Heart left ventricle (tissue), 16 donors: ENCODE data around the gene CHKA. TPM values are rescaled to one million over a fixed set of nuclear protein-coding genes. Genes with fewer than 3 reads are reported as not detected.
A peak's percentile ranks its signal among the peaks of the same experiment; 100 is the strongest.

Experiments
- ATAC-seq, 4 donors: fragments of 200-7000 bp; cut with Tn5 transposase; one replicate each; pipeline ENCODE4 v1.9.1; 2020 to 2022; ENCODE audit warnings: moderate library complexity in 4 of 4, mild to moderate bottlenecking in 3 of 4, moderate number of reproducible peaks in 1 of 4
- DNase-seq, 5 donors: peaks; one replicate each; pipeline ENCODE4 v3.0.0-alpha.2; 2020
- H3K27ac ChIP-seq, 12 donors: fragments of 200-600 bp; sonication (generic) in 4 of 12; one replicate each; pipeline versions ENCODE4 v1.5.0 to v1.8.0; 2016 to 2022; ENCODE audit warnings: mild to moderate bottlenecking in 2 of 12
- H3K27me3 ChIP-seq, 9 donors: fragments of 200-600 bp; sonication (generic) in 2 of 9; one replicate each; pipeline versions ENCODE4 v1.5.1 to v1.8.0; 2016 to 2022; ENCODE audit warnings: mild to moderate bottlenecking in 3 of 9
- H3K36me3 ChIP-seq, 9 donors: fragments of 200-600 bp; sonication (generic) in 2 of 9; one replicate each; pipeline versions ENCODE4 v1.5.0 to v1.8.0; 2018 to 2022; ENCODE audit warnings: mild to moderate bottlenecking in 2 of 9
- H3K4me1 ChIP-seq, 12 donors: fragments of 200-600 bp; sonication (generic) in 4 of 12; one replicate each; pipeline versions ENCODE4 v1.5.0 to v1.8.0; 2016 to 2022; ENCODE audit warnings: mild to moderate bottlenecking in 3 of 12
- H3K4me3 ChIP-seq, 12 donors: fragments of 200-600 bp; sonication (generic) in 4 of 12; one replicate each; pipeline versions ENCODE4 v1.5.0 to v1.8.0; 2017 to 2022; ENCODE audit warnings: mild to moderate bottlenecking in 9 of 12, moderate library complexity in 4 of 12
- H3K9me3 ChIP-seq, 12 donors: fragments of 200-600 bp; sonication (generic) in 4 of 12; one replicate each; pipeline versions ENCODE4 v1.5.0 to v1.8.0; 2016 to 2022; ENCODE audit warnings: mild to moderate bottlenecking in 1 of 12
- POLR2A ChIP-seq, 2 donors: fragments of 450-650 bp; IDR thresholded peaks; one replicate each; pipeline ENCODE4 v1.6.1; 2017; ENCODE audit warnings: antibody characterized with exemption in 2 of 2, mild to moderate bottlenecking in 2 of 2, moderate library complexity in 2 of 2
- WGBS, 4 donors: extraction: QIAGEN DNeasy Blood & Tissue Kit in 2 of 4; methylation state at CpG; one replicate each; pipeline versions ENCODE4 v1.1.5 to v1.1.7; 2013 to 2018; 5-methylcytosine and 5-hydroxymethylcytosine counted together
- intact Hi-C, 10 donors: fragments of 100-400 bp; cut with DNase I; formaldehyde crosslinking; loops; one replicate each; pipeline versions ENCODE4 v1.11.1 to v1.14.2; 2022
- microRNA-seq, 4 donors: library from miRNA; unstranded; fragments of <30 nt; microRNA quantifications; one replicate each; pipeline versions ENCODE4 to v1.2.0, GENCODE V29; 2017 to 2020
- polyA plus RNA-seq, 2 donors: library from polyadenylated mRNA; stranded (reverse); fragments of 200-250 nt; gene quantifications; one replicate each; pipeline ENCODE4 v1.2.3, GENCODE V29; 2013
- total RNA-seq, 9 donors: library from RNA; depleted of rRNA in 2 of 9; stranded (reverse); fragments of >200 nt in 2 of 9; fragmentation: NEBNext Ultra II Directional in 3 of 9; extraction: Animal tissue kit (Norgen Biotek cat#: 25700) in 3 of 9; gene quantifications; one replicate each; pipeline versions ENCODE4 v1.1.0 to v1.2.4, GENCODE V29; 2016 to 2023
- TF ChIP-seq, protein P1 (sequence below), 12 donors: fragments of 200-600 bp; sonication (generic) in 4 of 12; IDR thresholded peaks; one replicate each; pipeline versions ENCODE4 v1.5.0 to v1.8.0; 2018 to 2022; ENCODE audit warnings: antibody characterized with exemption in 12 of 12, mild to moderate bottlenecking in 5 of 12
- donor health status: ischemic (EF 13 %, LVEDD 7.1; RV severe dilation, severe dysfunction).
- donor health status: healthy with polysubstance abuse.
- donor health status: DM: no; HTN: yes; CAD: no.
- donor health status: DM: no; HTN: no; CAD: no.
- donor health status: ischemic (EF 25% LVEDD 6.9; RV normal size, moderate dysfunction).
- donor health status: ischemic (EF 25% LVEDD 5.7; RV mildly dilated, moderate dysfunction).
- donor health status: healthy.
- donor health status: DM: yes; HTN: yes; CAD: no.
- donor health status: ischemic (EF 35%, LVEDD 5.7; RV mildly dilated, moderate dysfunction).
- donor health status: nonischemic (EF 11% LVEDD 7.7; RV severe dilation, severe dysfunction).
- donor health status: DM: yes; HTN: yes; CAD: no.
- donor health status: PGD.
- donor health status: ischemic (EF 29% LVEDD 5.4; RV normal size, mild dysfunction).
- donor health status: nonischemic (EF 23%, LVEDD 6.1; RV moderate dilation, normal function).

Gene CHKA
- total and polyA plus RNA-seq, 11 donors, result 6.1 to 22.9 (median 9.1) TPM

DNA sequence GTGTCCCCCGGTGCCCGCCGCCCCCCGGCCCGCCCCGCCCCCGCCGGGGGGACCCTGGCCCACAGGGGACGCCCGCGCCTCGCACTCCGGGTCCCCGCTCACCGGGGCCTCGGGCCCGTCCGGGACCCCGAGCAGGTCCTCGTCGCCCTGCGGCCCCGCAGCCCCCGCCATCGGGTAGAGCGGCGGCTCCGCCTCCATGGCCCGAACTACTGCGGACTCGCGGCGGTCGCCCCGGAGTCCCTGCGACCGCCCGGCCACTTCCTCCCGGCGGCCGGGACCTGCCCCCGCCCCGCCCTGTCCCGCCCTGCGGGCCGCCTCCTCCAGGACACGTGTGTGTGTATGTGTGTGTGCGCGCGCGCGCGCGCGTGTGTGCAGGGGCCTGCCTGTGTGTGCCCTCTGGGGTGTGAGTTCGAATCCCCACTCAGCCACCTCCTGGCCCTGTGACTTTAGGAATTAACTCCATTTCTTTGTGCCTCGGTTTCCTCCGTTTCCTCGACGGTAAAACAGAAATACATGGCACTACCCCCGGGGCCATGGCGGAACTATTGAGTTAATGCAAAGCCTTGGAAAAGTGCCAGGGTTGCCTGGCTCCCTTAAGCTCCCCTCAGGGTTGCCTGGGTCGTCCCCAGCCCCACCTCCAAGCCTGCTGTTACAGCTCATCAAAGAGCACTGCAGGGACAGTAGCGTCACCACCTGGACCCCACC, 117.2 kb downstream of the CHKA start, which contains the start of gene UNC93B1:
Gene UNC93B1, minus strand, starts transcription at position 252 of the 705 bp plus-strand sequence. Its CDS starts 54 bp downstream, at position 198.
- Histone ChIP-seq H3K9me3 (no peaks in the 10 kb centered on the region), H3K4me1 (peaks cover 0 to 37% (median 9%) of the 10 kb centered on the region in 12 donors), H3K4me3 (peak within 1 kb of the TSS; percentile 57 to 86 (median 70)), H3K27me3 (no peaks in the 10 kb centered on the region), H3K36me3 (peaks cover 0 to 2% (median 0%) of the 10 kb centered on the region in 9 donors), H3K27ac (peak within 1 kb of the TSS in 11 of 12 donors; percentile 53 to 94 (median 72))
- intact Hi-C loops, result loop anchor here in 1 of 10 donors (5.0 to 10.0 kb wide), 2 partner anchors 33 to 201 kb away; partner anchors contain the start of gene TCIRG1
- ATAC-seq (peak; percentile 82 to 96 (median 90)), DNase-seq (peak; percentile 90 to 96 (median 93))
- TF ChIP-seq, protein P1, sequence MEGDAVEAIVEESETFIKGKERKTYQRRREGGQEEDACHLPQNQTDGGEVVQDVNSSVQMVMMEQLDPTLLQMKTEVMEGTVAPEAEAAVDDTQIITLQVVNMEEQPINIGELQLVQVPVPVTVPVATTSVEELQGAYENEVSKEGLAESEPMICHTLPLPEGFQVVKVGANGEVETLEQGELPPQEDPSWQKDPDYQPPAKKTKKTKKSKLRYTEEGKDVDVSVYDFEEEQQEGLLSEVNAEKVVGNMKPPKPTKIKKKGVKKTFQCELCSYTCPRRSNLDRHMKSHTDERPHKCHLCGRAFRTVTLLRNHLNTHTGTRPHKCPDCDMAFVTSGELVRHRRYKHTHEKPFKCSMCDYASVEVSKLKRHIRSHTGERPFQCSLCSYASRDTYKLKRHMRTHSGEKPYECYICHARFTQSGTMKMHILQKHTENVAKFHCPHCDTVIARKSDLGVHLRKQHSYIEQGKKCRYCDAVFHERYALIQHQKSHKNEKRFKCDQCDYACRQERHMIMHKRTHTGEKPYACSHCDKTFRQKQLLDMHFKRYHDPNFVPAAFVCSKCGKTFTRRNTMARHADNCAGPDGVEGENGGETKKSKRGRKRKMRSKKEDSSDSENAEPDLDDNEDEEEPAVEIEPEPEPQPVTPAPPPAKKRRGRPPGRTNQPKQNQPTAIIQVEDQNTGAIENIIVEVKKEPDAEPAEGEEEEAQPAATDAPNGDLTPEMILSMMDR (IDR thresholded peaks at IDR 0.05), result no peak
- TF ChIP-seq POLR2A (IDR thresholded peaks at IDR 0.05), result peak in 1 of 2 donors; percentile 61
- 3 to 10% (median 6%) methylated on average over 26 to 64 of the region's 64 CpGs for WGBS, 4 donors

DNA sequence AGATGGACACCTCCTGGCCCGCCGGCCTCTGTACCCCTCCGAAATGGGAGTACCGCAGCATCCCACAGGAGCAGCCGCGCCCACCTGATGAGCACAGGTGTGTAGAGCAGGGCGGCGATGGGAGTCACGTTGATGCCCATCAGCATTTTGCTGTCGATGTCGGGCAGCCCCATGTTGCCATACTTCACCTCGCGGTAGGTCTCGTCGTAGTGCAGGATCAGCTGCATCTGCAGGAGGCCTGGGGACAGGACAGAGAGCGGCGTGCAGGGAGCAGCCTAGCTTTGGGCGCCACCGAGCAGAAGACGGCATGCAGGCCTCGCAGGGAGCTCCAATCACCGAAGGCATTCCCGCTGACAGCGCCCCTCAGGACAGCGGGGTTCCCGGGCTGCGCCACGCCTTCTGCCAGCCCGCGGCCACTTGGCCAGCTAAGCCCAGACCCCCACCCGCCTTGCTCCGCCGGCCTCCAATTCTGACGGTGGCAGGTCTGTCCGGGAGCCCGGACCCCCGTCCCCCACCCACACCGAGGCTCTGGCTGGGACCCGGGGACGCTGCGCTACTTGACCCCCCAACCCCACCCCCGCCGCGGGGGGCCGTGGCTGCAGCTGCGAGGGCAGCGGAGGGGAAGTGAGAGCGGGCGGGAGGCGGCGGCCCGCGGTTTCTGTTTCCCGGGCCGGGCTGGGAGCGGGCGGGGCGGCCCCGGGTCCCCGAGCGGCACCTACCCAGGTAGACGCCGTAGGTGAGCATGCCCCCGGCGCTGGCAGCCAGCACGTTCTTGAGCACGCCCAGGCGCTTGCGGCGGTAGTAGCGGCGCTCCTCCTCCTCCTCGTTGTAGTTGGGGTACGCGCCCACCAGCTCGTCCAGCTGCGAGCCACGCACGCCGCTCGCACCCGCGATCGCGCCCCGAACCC, 118.0 kb downstream of the CHKA start:
- Histone ChIP-seq H3K4me3 (peak overlapping the region; percentile 57 to 86 (median 70)), H3K27me3 (no peaks in the 10 kb centered on the region), H3K27ac (peak overlapping the region in 11 of 12 donors; percentile 53 to 94 (median 72)), H3K9me3 (no peaks in the 10 kb centered on the region), H3K36me3 (peaks cover 0 to 4% (median 0%) of the 10 kb centered on the region in 9 donors), H3K4me1 (peaks cover 0 to 35% (median 8%) of the 10 kb centered on the region in 12 donors)
- WGBS, 4 donors, result 14 to 66% (median 24%) methylated on average over 19 to 86 of the region's 86 CpGs
- no peak for TF ChIP-seq POLR2A (IDR thresholded peaks at IDR 0.05)
- TF ChIP-seq, protein P1 (IDR thresholded peaks at IDR 0.05), result no peak
- DNase-seq, result peak in 4 of 5 donors; percentile 40 to 78 (median 52)
- intact Hi-C loops, result loop anchor here in 1 of 10 donors (5.0 to 10.0 kb wide), 2 partner anchors 34 to 202 kb away; partner anchors contain the start of gene TCIRG1
- ATAC-seq, result peak in 3 of 4 donors; percentile 15 to 29 (median 21)

Small RNA genes lying within 50 kb of the gene (microRNA-seq; reads per million reads assigned to microRNA genes)
- gene MIR4691, result 0 to 0.13 (median 0) reads per million in 4 donors
- gene MIR6753, result 0 to 0.21 (median 0) reads per million in 4 donors
- gene MIR7113, result 1.8 to 3.9 (median 3.1) reads per million in 4 donors

Other genes with a start within 250 kb of the CHKA start
- gene UNC93B1, start 117.3 kb downstream of the CHKA start, total RNA-seq, result 10 to 100 TPM in 3 of 9 donors, 1 to 10 TPM in 6; 5.2 to 34.2 (median 7.9) TPM
- 1 to 10 TPM; 5.0 to 6.5 TPM for gene UNC93B1, start 117.3 kb downstream of the CHKA start, polyA plus RNA-seq
- 10 to 100 TPM in 2 of 9 donors, 1 to 10 TPM in 7; 2.3 to 25.4 (median 6.1) TPM for gene ALDH3B1, start 111.1 kb downstream of the CHKA start, total RNA-seq
- 1 to 10 TPM; 2.7 to 3.3 TPM for gene ALDH3B1, start 111.1 kb downstream of the CHKA start, polyA plus RNA-seq
- 100 to 1,000 TPM; 262 to 948 (median 365) TPM for gene NDUFS8, start 90.7 kb downstream of the CHKA start, total RNA-seq
- 100 to 1,000 TPM; 310 to 870 TPM for gene NDUFS8, start 90.7 kb downstream of the CHKA start, polyA plus RNA-seq
- 10 to 100 TPM; 10.2 to 88.7 (median 20.3) TPM for gene TCIRG1, start 82.4 kb downstream of the CHKA start, total RNA-seq
- 10 to 100 TPM; 25.5 to 36.9 TPM for gene TCIRG1, start 82.4 kb downstream of the CHKA start, polyA plus RNA-seq
- 10 to 100 TPM; 21.5 to 37.0 (median 27.1) TPM for gene KMT5B, start 91.9 kb upstream of the CHKA start, total RNA-seq
- 10 to 100 TPM; 15.5 to 15.8 TPM for gene KMT5B, start 91.9 kb upstream of the CHKA start, polyA plus RNA-seq
- 10 to 100 TPM; 17.6 to 47.1 (median 31.6) TPM for gene C11orf24, start 150.6 kb upstream of the CHKA start, total RNA-seq
- gene C11orf24, start 150.6 kb upstream of the CHKA start, polyA plus RNA-seq, result 10 to 100 TPM; 33.6 to 60.5 TPM
- 10 to 100 TPM; 34.5 to 62.5 (median 39.8) TPM for gene LRP5, start 191.2 kb upstream of the CHKA start, total RNA-seq
- gene LRP5, start 191.2 kb upstream of the CHKA start, polyA plus RNA-seq, result 10 to 100 TPM; 30.2 to 44.0 TPM